ENCODE measurements around the gene CD9.
"Not testable (repeated sequence)": the region's sequence is repeated elsewhere in the genome, so short reads cannot be mapped to it uniquely, and the experiment has no call there.

The CD9 gene, protein sequence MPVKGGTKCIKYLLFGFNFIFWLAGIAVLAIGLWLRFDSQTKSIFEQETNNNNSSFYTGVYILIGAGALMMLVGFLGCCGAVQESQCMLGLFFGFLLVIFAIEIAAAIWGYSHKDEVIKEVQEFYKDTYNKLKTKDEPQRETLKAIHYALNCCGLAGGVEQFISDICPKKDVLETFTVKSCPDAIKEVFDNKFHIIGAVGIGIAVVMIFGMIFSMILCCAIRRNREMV
- 209 to 1,096 (median 500) reads per million in 18 experiments for total RNA-seq

GRCh38 chr12:6200256-6201212, at the start of gene CD9:
Gene CD9 (plus strand): TSS chr12:6200400. CDS start chr12:6200500, 100 bp downstream.
- DNase-seq, result peak; percentile 56 to 89

DNA sequence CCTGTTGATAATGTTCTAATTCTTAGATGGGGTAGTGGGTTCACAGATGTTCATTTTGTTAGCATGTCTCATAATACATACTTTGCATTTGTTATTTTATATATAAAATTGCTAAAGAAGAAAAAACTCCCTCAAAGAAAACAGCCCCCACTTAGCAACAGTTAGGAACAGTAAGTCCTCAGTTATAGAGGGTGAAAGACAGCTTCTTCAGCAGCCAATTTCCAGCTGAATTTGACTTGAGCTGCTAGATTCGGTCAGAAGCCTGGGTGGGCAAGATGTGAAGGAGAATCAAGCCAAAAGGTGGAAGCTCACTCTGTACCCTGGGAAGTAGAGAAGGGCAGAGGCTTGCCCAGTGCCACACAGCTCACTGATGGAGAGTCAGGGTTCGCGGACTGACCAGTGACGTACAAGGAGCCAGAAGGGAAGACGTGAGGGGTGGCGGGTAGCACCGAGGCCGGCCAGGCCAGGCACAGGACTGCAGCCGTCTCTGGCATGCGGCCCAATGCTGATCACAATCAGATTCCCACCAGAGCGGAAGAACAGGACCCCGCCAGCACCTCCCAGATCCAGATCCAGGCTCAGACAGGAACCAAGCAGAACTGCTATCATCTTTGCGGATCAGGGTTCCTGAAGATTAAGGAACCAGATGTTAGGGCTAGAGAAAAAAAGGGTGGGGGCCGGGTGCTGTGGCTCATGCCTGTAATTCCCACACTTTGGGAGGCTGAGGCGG, 45.3 kb upstream of the CD9 start:
- DNase-seq, result no peak

DNA sequence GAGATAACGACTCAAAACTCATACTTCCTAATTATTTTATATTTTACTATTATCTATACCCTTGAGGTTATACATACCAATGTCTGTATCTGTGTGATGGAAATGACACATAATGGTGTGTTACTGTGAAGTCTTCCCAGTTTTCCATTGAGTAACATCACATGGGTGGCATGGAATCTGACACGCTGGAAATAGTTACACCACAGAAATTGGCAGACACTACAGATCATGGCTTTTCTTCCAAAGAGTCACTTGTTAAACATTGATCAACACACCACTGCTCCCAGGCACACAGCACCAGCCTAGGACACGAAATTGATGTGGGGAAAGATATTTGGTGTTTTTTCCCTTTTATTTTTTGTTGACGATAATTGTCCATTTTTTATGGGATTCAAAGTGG, 42.7 kb upstream of the CD9 start:
- DNase-seq, result no peak

GRCh38 chr12:6158255-6158654, 41.9 kb upstream of the CD9 start:
- no peak for DNase-seq

DNA sequence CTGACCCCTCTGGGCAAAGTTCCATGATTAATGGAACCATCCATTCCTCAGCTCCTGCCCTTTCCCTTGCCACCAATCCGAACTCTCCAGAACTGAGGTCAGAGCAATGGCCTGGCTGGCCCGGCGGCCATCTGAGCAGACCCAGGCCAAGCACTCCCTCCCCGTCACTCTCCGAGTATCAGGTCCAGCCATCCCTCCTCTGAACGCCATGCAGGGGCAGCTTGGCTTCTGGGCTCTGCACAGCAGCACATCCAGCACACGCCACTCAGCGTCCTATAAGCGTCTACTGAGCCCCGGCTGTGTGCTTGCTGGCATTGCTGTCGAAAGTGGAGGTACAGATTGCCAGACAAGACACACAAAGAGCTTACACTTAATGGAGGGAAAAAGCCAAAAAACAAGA, 41.5 kb upstream of the CD9 start:
- DNase-seq, result no peak

- not testable (repeated sequence) for DNase-seq
Measured at GRCh38 chr12:6159166-6160011, 40.8 kb upstream of the CD9 start.

GRCh38 chr12:6160049-6160649, 40.1 kb upstream of the CD9 start:
- peak in 1 of 2 donors; percentile 31 for DNase-seq

GRCh38 chr12:6161124-6161882, 38.9 kb upstream of the CD9 start:
- DNase-seq, result no peak

DNA sequence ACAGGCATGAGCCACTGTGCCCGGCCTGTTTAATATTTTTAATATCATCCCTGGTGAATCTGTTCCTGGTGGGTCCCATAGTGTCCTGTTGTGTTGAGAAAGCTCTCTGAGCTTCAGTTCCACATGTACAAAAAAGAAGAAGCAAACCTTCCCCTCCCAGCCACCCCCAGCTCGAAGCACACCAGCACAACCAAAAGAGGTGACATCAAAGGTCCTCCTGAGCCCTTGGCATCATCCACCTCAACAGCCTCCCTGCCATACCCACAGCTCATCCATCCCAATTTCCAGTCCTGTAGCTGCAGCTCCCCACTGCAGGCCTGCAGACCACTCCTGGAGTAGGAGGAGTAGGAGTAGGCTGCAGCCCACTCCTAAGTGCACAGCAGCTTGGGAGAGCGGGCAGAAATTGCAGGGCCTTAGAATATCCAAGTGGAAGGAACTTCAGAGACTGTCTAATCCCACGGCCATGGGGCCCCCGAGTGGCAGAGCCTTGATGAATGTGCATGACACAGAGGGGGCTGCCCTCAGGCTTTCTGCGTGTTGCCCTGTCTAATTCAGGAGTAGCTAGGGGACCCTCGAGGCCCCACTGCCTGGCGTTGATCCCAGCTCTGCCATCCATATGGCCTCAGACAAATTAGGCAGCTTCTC, 36.7 kb upstream of the CD9 start:
- peak; percentile 40 to 64 for DNase-seq

DNA sequence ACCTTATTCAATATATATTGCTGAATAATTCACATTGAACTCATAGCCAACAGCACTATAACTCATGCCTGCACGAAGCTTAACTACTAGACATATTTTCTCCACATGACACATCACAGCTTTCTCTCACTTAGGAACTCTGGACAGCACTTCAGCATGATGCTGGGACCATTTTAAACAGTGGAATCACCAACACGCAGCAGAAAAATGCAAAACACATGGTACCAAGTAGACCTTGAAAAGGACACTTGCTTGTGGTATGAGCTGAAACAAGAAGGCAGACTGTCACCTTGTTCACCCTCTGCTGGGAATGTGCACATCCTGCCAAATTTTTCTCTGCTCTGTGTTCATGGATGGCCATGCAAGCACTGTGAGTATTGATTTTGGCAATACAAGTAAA, 34.8 kb upstream of the CD9 start:
- no peak for DNase-seq

DNA sequence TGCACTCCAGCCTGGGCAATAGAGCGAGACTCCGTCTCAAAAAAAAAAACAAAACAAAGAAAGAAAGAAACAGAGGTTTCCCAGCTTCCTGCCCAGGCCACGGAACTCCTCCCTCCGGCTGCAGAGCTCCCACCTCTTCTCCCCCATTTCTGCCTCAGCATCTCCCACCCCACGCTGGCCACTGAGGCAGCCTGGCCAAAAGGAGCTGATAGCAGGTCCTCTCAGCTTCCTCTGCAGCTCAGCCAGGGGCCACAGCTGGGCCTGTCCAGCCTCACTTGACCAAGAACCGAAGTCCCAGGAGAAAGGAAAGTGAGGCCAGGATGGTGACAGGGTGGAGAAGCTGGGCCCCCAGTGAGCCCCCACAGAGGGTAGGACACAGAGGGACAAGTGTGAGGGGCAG, 33.4 kb upstream of the CD9 start:
- DNase-seq, result no peak

GRCh38 chr12:6167327-6168280, 32.6 kb upstream of the CD9 start:
- DNase-seq, result peak; percentile 99

GRCh38 chr12:6171409-6172015, 28.7 kb upstream of the CD9 start:
- no peak for DNase-seq

DNA sequence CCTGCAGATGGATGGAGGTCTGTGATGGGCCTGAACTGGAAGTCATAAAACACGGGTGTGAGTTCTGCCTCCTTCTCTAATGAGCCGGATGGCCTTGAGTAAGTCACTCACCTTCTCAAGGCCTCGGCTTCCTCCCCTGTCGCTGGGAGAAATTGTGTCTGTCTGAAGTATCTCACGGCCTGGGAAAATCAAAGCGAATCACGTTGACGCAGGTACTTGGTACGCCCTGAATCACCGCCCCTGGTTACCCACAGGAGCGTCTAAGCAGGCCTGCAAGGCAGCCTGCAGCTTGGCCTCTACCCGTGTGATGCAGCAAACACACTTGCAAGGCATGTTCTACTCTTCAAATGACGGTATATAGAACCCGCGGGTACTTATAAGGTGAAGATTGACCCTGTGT, 28.1 kb upstream of the CD9 start:
- no peak for DNase-seq

GRCh38 chr12:6172862-6173261, 27.3 kb upstream of the CD9 start:
- DNase-seq, result peak; percentile 41 to 53

DNA sequence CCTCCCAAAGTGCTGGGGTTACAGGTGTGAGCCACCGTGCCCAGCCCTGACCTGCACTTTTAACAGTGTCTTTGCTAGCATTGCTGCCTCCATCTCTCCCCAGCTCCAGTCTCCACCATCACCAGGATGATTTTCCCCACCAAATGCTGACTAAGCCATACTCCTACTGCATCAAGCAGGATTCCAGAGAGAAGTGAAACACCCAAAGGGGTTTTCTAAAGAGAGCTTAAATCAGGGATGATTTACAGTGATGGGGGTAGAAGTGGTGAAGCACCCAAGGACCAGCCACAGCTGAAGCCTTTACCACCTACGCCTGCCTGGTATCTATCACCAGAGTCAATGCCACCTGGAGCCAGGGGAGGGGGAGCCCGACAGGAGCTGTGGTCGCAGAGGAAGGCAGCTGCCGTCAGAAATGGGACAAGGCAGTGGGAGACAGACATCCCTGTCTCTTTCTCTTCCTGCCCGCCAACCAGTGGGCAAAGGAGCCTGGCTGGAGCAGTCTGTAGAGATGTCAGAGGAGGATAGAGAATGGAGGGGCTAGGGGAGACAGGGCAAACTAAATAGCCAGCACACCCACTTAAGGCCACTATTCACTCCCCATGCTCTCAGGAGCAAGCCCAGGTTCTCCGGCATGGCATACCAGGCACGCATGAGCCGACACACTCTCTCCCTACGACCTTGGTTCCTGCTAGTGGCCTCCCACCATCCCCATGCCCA, 22.4 kb upstream of the CD9 start:
- no peak for DNase-seq

DNA sequence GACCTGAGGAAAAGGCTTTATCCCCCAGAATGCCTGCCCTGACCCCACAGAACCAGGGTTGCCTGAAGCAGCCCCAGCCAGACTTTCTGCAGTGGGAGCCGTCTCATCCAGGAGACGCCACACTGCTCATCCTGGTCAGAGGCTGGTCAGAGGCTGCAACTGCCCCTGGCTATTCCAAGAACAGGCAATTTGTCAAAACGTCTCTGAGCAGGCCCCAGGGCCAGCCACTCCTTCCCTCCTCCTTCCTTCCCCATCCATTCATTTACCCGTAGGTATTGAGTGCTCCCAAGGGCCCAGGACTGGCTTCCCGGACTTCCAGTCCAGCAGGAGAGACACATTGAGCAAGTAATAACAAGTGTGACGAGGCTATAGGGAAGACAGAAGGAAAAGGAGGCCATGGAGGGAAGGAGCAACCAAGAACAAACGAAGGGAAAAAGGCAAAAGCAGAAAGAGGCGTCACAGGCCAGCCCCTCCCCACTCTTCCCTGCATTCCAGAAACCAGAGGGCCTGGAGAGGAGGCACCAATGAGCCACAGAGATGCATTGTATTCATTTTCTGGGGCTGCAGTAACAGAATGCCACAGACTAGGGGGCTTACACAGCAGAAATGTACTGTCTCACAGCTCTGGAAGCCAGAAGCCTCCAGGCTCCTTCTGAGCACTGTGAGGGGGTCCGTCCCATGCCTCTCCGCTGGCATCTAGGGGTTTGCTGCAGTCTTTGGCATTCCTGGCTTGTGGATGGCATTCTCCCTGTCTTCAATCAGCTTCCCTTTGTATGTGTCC, 21.0 kb upstream of the CD9 start:
- DNase-seq, result no peak
